ELR (cell line): ENCODE results near the gene TBC1D25.

ENCODE experiments used
- DNase-seq: peaks from one replicate; pipeline ENCODE4 v3.0.0-alpha.2; 2015; ENCODE audit warnings: low read depth

Gene TBC1D25

GRCh38 chrX:48539345-48540027 lies at the start of gene TBC1D25:
Gene TBC1D25 (plus strand): TSS chrX:48539714. CDS start chrX:48539798, 84 bp downstream.
- DNase-seq: peak; percentile 97

GRCh38 chrX:48489892-48490291 lies 49.6 kb upstream of the TBC1D25 start:
- DNase-seq: no peak

DNA sequence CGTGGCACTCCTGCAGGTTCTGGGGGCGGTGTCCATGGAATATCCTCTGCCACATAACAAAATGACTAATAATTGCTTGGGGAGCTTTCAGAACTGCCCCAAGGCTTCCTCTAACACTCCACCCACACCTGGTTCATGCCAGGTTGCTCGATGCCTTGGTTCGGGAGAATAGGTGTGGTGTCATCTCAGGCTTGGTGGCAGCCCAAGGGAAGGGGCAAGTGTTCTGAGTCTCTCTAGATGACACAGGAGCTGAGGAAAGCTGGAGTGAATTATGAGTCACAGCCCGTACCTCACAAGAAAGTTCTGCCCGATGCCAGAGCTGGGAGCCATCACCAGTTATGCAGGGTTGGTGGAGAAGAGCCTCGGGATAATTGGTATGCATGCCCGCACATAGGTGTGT lies 48.9 kb upstream of the TBC1D25 start:
- DNase-seq: peak; percentile 68

DNA sequence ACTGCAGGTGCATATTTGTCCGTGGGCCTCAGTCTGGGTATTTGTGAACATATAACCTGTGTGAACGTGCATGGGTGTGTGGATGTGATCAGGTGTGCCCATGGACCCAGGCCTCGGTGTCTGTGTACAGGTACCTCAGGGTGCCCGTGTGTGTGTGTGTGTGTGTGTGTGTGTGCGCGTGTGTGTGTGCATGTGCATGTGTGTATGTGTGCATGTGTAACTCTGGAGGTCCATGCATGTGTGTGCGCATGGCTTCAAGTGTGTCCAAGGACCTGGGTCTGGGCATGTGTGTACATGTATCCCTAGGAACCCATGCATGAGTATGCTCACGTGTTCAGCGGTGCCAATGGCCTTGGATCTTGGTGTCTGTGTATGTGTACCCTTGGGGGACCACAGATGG lies 47.7 kb upstream of the TBC1D25 start:
- DNase-seq: no peak

- peak; percentile 71 for DNase-seq
These were observed 47.1 kb upstream of the TBC1D25 start for GRCh38 chrX:48492293-48492910.

DNA sequence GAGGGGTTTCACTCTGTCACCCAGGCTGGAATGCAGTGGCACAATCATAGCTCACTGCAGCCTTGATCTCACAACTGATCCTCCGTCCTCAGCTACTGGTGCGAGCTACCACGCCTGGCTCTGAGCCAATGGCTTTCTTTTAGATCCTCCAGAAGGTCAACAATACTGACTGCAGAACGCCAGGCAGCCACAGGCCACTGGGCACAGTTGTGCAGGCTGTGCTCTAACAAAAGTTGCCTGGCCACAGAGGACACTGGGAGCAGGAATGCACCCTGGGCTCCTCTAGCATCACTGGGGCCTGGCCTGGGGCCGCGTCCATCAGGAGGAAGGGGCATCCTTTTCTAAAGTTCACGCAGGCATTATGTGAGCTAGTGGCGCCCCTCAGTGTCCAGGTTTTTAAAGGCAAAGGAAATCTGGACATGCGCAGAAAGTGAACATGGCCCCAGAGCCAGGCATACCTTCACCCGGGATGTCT lies 45.6 kb upstream of the TBC1D25 start:
- DNase-seq: peak; percentile 60

DNA sequence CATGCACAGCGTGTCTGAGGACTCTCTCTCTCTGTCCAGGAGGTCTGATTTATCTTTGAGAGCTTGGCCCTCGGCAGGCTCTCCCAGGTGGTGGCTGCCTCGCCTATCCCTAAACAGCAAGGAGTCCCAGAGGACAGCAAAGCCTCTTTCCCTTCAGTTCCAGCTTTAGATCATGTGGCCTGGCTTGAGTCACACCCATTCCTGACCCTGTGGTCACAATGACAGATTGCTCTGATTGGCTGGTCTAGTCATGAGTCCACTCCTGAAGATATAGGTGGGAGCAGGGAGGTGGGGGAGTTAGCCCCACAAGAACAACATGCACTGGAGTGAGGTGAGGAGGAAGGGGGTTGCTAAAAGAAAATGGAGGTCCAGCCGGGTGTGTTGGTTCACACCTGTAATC lies 42.9 kb upstream of the TBC1D25 start:
- peak; percentile 52 for DNase-seq

- no peak for DNase-seq
These were observed 41.6 kb upstream of the TBC1D25 start for GRCh38 chrX:48497871-48498270.

- peak; percentile 90 for DNase-seq
These were observed 41.1 kb upstream of the TBC1D25 start for GRCh38 chrX:48498374-48498809.

- DNase-seq: no peak
These were observed 35.3 kb upstream of the TBC1D25 start for GRCh38 chrX:48504261-48504660.

- DNase-seq: no peak
These were observed 34.0 kb upstream of the TBC1D25 start for GRCh38 chrX:48505481-48505880.

DNA sequence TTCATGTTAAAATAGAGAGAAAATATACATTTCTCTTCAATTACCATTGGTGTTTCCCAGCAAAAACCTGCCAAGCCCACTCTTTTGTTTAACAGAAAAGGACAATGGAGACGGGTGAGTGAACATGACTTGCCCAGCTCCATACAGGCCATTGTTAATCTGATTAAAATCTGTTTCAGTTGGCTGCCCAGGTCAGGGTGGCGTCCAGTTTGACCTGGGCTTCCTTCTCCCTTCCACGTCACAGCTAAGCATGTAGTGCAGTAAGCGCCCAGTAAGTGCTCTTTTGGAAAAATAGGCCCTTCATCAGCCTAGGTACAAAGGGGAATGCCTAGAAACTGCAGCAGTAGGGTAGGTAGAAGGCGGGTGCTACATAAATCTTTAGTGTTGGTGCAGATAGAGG lies 32.3 kb upstream of the TBC1D25 start:
- no peak for DNase-seq

DNA sequence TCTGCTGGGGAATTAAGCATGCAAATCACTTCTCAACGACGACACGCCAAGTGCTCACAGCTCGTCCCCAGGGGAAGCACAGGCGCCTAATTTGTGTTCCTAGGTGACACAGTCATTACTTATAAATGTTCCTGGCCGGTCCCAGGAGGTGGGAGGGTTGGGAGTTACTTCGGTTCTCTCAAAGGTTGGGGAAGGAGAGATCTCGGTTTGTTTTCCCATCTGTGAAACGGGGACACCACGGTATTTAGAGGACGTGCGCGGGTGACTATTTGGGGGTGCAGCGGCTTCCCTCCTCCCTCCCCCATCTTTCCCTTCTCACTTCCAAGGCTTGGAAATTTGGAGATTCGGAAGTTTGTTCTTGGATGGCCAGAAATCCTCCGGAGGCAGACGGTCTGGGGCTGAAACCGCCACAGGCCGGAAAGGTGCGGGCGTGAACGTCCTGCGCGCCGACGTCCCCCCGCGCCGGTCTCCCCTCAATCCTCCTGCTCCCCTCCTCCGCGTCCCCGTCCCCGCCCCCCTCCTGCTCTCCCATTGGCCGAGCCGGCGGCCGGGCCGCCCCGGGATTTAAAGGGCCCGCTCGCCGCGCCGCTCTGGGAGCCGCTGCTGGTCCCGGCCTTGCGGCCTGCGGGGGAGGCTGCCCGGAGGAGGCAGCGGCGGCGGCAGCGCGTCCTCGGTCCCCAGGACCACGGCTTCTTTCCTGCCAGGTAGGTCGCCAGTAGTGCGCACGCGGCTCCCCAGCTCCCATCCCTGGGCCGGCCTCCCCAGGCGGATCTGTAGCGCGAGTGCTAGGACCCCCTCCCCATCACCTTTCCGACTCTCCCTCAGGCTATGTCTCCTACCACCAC lies 30.9 kb upstream of the TBC1D25 start, which contains the start of gene PORCN:
TSS of gene PORCN (plus strand) at position 593 of the 845 bp plus-strand sequence. CDS start 829 bp downstream, outside the sequence.
- peak; percentile 76 for DNase-seq

GRCh38 chrX:48509245-48509590 lies 30.3 kb upstream of the TBC1D25 start:
- no peak for DNase-seq

GRCh38 chrX:48509619-48510018 lies 29.9 kb upstream of the TBC1D25 start:
- no peak for DNase-seq

DNA sequence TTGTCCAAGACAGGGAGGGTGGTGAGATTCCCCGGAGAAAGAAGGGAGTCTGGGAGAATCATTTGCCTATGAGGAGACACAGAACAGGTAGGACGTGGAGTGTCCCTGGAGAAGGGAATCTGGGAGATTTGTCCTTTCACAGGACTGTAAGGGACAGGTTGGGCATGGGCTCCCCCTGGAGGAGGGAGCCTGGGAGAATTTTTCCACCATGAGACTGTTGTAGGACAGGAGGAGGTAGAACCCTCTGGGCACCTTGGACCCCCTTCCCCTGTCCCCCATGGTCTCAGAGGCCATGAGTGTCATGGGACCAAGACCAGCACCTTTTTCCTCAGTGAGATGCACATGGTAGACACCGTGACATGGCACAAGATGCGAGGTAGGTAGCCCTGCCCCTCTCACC lies 28.0 kb upstream of the TBC1D25 start:
- DNase-seq: peak; percentile 38

- DNase-seq: no peak
These were observed 27.1 kb upstream of the TBC1D25 start for GRCh38 chrX:48512371-48512935.

GRCh38 chrX:48513670-48514069 lies 25.8 kb upstream of the TBC1D25 start:
- DNase-seq: no peak

- DNase-seq: no peak
These were observed 25.2 kb upstream of the TBC1D25 start for GRCh38 chrX:48514126-48514806.

- DNase-seq: no peak
These were observed 24.6 kb upstream of the TBC1D25 start for GRCh38 chrX:48514868-48515460.

- DNase-seq: no peak
These were observed 23.7 kb upstream of the TBC1D25 start for GRCh38 chrX:48515842-48516241.
